Measurements from ENCODE around the gene TM4SF4. TPM values are rescaled to one million over a fixed set of nuclear protein-coding genes. Genes with fewer than 3 reads are reported as not detected.

Gene TM4SF4, protein sequence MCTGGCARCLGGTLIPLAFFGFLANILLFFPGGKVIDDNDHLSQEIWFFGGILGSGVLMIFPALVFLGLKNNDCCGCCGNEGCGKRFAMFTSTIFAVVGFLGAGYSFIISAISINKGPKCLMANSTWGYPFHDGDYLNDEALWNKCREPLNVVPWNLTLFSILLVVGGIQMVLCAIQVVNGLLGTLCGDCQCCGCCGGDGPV
- total RNA-seq (not detected), polyA plus RNA-seq (10 to 100 TPM in 1 of 2 donors, under 1 TPM in 1; 0.20 to 83.4 TPM)
- long read RNA-seq, donor 1: 0 reads
- long read RNA-seq, donor 2: 0 reads

DNA sequence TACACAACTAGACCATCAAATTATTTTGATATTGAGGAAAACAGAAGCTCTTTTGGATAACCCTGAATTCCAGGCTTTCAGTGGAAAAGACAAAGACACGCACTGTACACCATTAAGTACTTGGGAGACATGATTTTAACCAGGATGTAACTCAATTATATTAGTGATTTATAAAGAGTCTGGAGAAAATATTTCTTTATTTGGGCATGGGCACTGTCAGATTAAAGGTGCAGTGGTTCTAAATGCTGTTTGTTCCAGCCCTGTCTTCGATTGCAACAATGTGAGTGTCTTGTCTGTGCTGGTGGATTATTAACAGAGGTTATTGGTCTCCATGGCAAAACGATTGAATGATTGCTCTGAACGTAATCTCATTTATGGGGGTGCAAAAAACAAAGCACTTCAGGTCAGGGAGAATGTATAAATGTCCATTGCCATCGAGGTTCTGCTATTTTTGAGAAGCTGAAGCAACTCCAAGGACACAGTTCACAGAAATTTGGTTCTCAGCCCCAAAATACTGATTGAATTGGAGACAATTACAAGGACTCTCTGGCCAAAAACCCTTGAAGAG, at the start of gene TM4SF4:
Gene TM4SF4, plus strand, starts transcription at position 448 of the 568 bp plus-strand sequence. CDS start 181 bp downstream, outside the sequence.
- no peaks in the 10 kb centered on the region for H3K9me3 ChIP-seq (ENCODE audit: control insufficient read depth, low read length)
- peaks cover 3 to 11% of the 10 kb centered on the region in 2 donors for H3K4me1 ChIP-seq (ENCODE audit: control insufficient read depth in 1 of 2, insufficient read depth in 2 of 2, low read length in 2 of 2)
- H3K27ac ChIP-seq (ENCODE audit: low read depth in 1 of 2, low read length in 2 of 2): peak within 1 kb of the TSS; percentile 18 to 92
- no peaks in the 10 kb centered on the region for H3K27me3 ChIP-seq (ENCODE audit: control insufficient read depth in 1 of 2, insufficient read depth in 2 of 2, low read length in 1 of 2)
- intact Hi-C loops (cut with DNase I): loop anchor here in 1 of 2 donors (10.0 kb wide), 1 partner anchor 350 kb away; the partner anchor contains the start of gene HPS3
- DNase-seq (no peak), ATAC-seq (ENCODE audit: low FRiP score) (no peak)
- WGBS, 2 donors: 84 to 92% methylated on average over 5 of the region's 5 CpGs
- no peaks in the 10 kb centered on the region for H3K36me3 ChIP-seq (ENCODE audit: control insufficient read depth in 1 of 2, insufficient read depth in 2 of 2, low read length in 1 of 2)
- no peak within 1 kb of the TSS for H3K4me3 ChIP-seq (ENCODE audit: low read length in 2 of 2)

DNA sequence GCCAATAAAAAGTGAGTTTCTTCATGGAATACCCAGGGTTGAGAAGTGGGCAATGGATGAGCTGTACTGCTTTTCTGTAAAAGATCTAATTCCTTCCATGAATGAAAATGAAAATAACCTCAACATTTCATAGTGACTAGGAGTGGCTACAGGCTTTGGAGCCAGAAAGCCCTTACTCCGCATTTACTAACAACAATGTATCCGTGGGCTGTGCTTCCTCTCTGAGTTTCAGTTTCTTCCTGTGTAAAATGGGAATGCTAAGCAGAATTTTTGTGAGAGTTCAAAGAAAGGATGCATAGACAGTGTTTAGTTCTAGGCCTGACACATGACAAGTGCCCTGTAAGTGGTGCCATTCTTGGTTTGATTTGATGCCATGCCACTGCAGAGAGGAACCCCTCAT, 49.6 kb upstream of the TM4SF4 start:
- no peaks in the 10 kb centered on the region for H3K36me3 ChIP-seq (ENCODE audit: control insufficient read depth in 1 of 2, insufficient read depth in 2 of 2, low read length in 1 of 2)
- ATAC-seq (ENCODE audit: low FRiP score) (no peak), DNase-seq (no peak)
- no peaks in the 10 kb centered on the region for H3K9me3 ChIP-seq (ENCODE audit: control insufficient read depth, low read length)
- no peak overlapping the region for H3K27ac ChIP-seq (ENCODE audit: low read depth in 1 of 2, low read length in 2 of 2)
- 57 to 71% methylated on average over 2 of the region's 2 CpGs for WGBS, 2 donors
- H3K27me3 ChIP-seq (ENCODE audit: control insufficient read depth in 1 of 2, insufficient read depth in 2 of 2, low read length in 1 of 2): no peaks in the 10 kb centered on the region
- intact Hi-C loops (cut with DNase I): no loop called here
- no peak overlapping the region for H3K4me3 ChIP-seq (ENCODE audit: low read length in 2 of 2)
- H3K4me1 ChIP-seq (ENCODE audit: control insufficient read depth in 1 of 2, insufficient read depth in 2 of 2, low read length in 2 of 2): no peaks in the 10 kb centered on the region

DNA sequence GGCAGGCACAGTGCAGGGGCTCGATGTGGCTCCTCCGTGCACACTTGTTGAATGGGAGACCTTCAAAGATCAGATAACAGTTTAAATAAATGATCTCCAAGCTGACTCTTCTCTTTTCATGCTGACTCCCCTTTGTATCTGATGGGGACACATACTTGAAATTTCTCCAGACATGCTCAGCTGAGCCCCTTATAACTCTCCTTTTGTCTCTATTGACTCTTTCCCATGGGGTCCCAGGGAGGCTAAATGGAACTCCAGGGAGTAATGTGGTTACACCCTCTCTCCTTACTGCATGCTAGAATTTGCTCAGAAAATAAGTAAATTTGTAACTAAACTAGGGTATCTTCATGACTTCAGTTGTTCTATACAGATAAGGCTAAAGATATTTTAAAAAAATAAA, 48.2 kb upstream of the TM4SF4 start:
- Histone ChIP-seq H3K36me3 (ENCODE audit: control insufficient read depth in 1 of 2, insufficient read depth in 2 of 2, low read length in 1 of 2) (no peaks in the 10 kb centered on the region), H3K9me3 (ENCODE audit: control insufficient read depth, low read length) (no peaks in the 10 kb centered on the region), H3K27me3 (ENCODE audit: control insufficient read depth in 1 of 2, insufficient read depth in 2 of 2, low read length in 1 of 2) (no peaks in the 10 kb centered on the region), H3K4me1 (ENCODE audit: control insufficient read depth in 1 of 2, insufficient read depth in 2 of 2, low read length in 2 of 2) (no peaks in the 10 kb centered on the region), H3K4me3 (ENCODE audit: low read length in 2 of 2) (no peak overlapping the region), H3K27ac (ENCODE audit: low read depth in 1 of 2, low read length in 2 of 2) (no peak overlapping the region)
- ATAC-seq (ENCODE audit: low FRiP score) (no peak), DNase-seq (no peak)
- 27 to 36% methylated on average over 2 of the region's 2 CpGs for WGBS, 2 donors
- intact Hi-C loops (cut with DNase I): no loop called here

DNA sequence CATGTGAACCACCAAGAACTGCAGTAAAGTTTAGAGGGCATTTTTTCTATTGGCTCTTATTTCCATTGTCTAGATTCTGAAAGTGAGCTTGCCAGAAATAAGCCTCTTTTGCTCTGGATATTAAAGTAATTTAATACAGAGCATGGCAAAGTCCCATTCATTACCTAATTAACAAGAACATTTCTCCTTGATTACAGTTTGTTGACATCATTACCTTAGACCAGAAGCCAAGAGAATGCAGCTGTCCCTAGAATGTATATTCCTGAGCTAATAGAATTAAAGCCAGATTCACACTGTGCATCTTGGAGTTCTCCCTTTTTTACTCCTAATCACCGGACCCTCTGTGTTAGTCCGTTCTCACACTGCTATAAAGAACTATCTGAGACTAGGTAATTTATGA, 46.4 kb upstream of the TM4SF4 start:
- ATAC-seq (ENCODE audit: low FRiP score) (no peak), DNase-seq (no peak)
- intact Hi-C loops (cut with DNase I): no loop called here
- H3K27me3 ChIP-seq (ENCODE audit: control insufficient read depth in 1 of 2, insufficient read depth in 2 of 2, low read length in 1 of 2): no peaks in the 10 kb centered on the region
- no peak overlapping the region for H3K27ac ChIP-seq (ENCODE audit: low read depth in 1 of 2, low read length in 2 of 2)
- no peak overlapping the region for H3K4me3 ChIP-seq (ENCODE audit: low read length in 2 of 2)
- no peaks in the 10 kb centered on the region for H3K4me1 ChIP-seq (ENCODE audit: control insufficient read depth in 1 of 2, insufficient read depth in 2 of 2, low read length in 2 of 2)
- no peaks in the 10 kb centered on the region for H3K36me3 ChIP-seq (ENCODE audit: control insufficient read depth in 1 of 2, insufficient read depth in 2 of 2, low read length in 1 of 2)
- WGBS, 2 donors: 91 to 95% methylated on average over 2 of the region's 2 CpGs
- H3K9me3 ChIP-seq (ENCODE audit: control insufficient read depth, low read length): no peaks in the 10 kb centered on the region

DNA sequence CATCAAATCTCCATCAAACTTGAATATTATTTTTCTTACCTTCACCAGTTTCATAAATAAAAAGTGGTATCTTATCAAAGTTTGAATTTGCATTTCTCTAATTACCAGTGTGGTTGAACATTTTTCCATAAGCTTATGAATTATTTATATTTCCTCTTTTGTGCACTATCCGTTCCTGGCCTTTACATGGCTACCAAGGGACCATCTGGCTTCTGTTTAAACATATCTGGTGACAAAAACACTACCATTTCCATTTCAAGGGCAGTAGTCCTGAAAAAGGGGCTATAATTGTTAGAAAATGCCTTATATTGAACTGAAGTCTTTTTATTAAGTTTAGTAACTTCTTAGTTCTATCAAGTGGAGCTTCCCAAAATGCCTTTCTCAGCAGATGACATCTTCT, 44.3 kb upstream of the TM4SF4 start:
- no peak overlapping the region for H3K27ac ChIP-seq (ENCODE audit: low read depth in 1 of 2, low read length in 2 of 2)
- no peak for DNase-seq
- ATAC-seq (ENCODE audit: low FRiP score): no peak
- intact Hi-C loops (cut with DNase I): no loop called here
- no peaks in the 10 kb centered on the region for H3K27me3 ChIP-seq (ENCODE audit: control insufficient read depth in 1 of 2, insufficient read depth in 2 of 2, low read length in 1 of 2)
- H3K9me3 ChIP-seq (ENCODE audit: control insufficient read depth, low read length): no peaks in the 10 kb centered on the region
- H3K36me3 ChIP-seq (ENCODE audit: control insufficient read depth in 1 of 2, insufficient read depth in 2 of 2, low read length in 1 of 2): no peaks in the 10 kb centered on the region
- 85 to 91% methylated on average over 1 of the region's 1 CpG for WGBS, 2 donors
- H3K4me3 ChIP-seq (ENCODE audit: low read length in 2 of 2): no peak overlapping the region
- H3K4me1 ChIP-seq (ENCODE audit: control insufficient read depth in 1 of 2, insufficient read depth in 2 of 2, low read length in 2 of 2): no peaks in the 10 kb centered on the region

DNA sequence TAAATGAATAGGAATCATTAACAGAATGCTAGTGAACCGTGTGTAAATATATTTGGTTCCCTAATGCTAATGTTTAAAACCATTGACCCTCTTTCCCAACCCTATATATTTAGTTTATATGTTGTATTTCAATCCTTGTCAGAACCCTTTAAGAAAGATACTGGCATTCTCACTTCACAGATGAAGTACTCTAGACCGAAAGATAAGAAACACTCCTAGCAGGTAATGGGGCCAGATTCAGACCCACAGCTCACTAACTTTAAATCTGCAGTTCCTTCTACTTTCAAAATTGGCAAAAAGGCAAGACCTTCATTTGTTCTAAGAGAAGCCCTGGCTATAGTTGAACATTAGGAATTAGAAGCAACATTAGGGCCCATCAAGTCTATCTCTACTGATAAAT, 42.3 kb upstream of the TM4SF4 start:
- H3K27ac ChIP-seq (ENCODE audit: low read depth in 1 of 2, low read length in 2 of 2): no peak overlapping the region
- intact Hi-C loops (cut with DNase I): no loop called here
- no peak for DNase-seq

DNA sequence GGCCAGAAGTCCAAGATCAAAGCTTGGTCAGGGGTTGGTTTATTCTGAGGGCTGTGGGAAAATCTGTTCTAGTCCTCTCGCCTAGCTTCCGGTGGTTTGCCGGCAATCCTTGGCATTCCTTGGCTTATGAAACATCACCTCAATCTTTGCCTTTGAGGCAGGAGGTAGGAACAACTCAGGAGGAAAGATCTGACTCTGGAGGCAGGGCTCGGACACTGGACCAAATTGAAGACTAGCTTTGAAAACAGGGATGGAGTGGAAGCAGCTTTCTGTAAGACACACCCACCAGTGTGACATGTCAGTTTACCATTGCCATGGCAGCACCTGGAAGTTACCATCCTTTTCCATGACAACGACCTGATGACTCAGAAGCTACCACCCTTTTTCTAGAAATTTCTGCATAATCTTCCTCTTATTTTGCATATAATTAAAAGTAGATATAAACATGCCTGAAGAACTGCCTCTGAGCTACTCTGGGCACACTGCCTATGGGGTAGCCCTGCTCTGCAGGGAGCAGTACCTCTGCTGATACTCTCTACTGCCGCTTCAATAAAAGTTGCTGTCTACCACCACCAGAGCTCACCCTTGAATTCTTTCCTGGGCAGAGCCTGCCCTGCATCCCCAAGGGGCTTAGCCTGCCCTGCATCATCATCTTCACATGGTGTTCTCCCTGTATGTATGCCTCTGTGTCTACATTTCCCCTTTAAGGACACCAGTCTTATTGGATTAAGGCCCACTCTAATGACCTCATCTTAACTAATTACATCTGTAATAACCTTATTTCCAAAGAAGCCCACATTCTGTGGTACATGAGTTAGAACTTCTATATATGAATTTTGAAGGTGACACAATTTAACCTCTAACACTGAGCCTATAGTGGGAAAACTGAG, 38.3 kb upstream of the TM4SF4 start:
- intact Hi-C loops (cut with DNase I): no loop called here
- DNase-seq: no peak
- Histone ChIP-seq H3K4me3 (ENCODE audit: low read length in 2 of 2) (no peak overlapping the region), H3K27ac (ENCODE audit: low read depth in 1 of 2, low read length in 2 of 2) (no peak overlapping the region), H3K9me3 (ENCODE audit: control insufficient read depth, low read length) (no peaks in the 10 kb centered on the region), H3K36me3 (ENCODE audit: control insufficient read depth in 1 of 2, insufficient read depth in 2 of 2, low read length in 1 of 2) (no peaks in the 10 kb centered on the region), H3K4me1 (ENCODE audit: control insufficient read depth in 1 of 2, insufficient read depth in 2 of 2, low read length in 2 of 2) (no peaks in the 10 kb centered on the region), H3K27me3 (ENCODE audit: control insufficient read depth in 1 of 2, insufficient read depth in 2 of 2, low read length in 1 of 2) (no peaks in the 10 kb centered on the region)
- WGBS, 2 donors: 91 to 92% methylated on average over 6 of the region's 6 CpGs
- ATAC-seq (ENCODE audit: low FRiP score): no peak

More for the DNA sequence above, 42.3 kb upstream of the TM4SF4 start:
- Histone ChIP-seq H3K36me3 (ENCODE audit: control insufficient read depth in 1 of 2, insufficient read depth in 2 of 2, low read length in 1 of 2) (no peaks in the 10 kb centered on the region), H3K4me3 (ENCODE audit: low read length in 2 of 2) (no peak overlapping the region), H3K27me3 (ENCODE audit: control insufficient read depth in 1 of 2, insufficient read depth in 2 of 2, low read length in 1 of 2) (no peaks in the 10 kb centered on the region), H3K9me3 (ENCODE audit: control insufficient read depth, low read length) (no peaks in the 10 kb centered on the region), H3K4me1 (ENCODE audit: control insufficient read depth in 1 of 2, insufficient read depth in 2 of 2, low read length in 2 of 2) (no peaks in the 10 kb centered on the region)
- WGBS, 2 donors: 96 to 97% methylated on average over 2 of the region's 2 CpGs
- ATAC-seq (ENCODE audit: low FRiP score): no peak

DNA sequence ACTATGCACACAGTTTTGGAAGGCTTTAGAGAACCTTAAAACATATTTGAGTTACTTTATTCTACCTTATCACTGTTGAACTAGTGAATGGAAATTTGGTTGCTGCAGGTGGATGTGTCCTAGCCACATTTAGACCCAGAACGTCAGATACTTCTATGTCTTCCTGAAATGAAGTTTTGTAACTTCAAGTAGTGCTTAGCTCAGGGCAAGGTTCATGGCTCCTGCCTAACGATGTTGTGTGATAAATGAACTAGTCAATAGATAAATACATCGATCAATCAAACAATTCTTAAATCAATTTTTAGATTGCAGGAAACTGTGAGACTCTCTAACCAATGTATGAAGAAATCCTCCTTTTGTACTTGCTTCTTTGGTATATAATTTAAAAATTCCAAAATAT, 37.2 kb upstream of the TM4SF4 start:
- ATAC-seq (ENCODE audit: low FRiP score) (no peak), DNase-seq (no peak)
- Histone ChIP-seq H3K36me3 (ENCODE audit: control insufficient read depth in 1 of 2, insufficient read depth in 2 of 2, low read length in 1 of 2) (no peaks in the 10 kb centered on the region), H3K9me3 (ENCODE audit: control insufficient read depth, low read length) (no peaks in the 10 kb centered on the region), H3K4me1 (ENCODE audit: control insufficient read depth in 1 of 2, insufficient read depth in 2 of 2, low read length in 2 of 2) (no peaks in the 10 kb centered on the region), H3K4me3 (ENCODE audit: low read length in 2 of 2) (no peak overlapping the region), H3K27me3 (ENCODE audit: control insufficient read depth in 1 of 2, insufficient read depth in 2 of 2, low read length in 1 of 2) (no peaks in the 10 kb centered on the region), H3K27ac (ENCODE audit: low read depth in 1 of 2, low read length in 2 of 2) (no peak overlapping the region)
- 94% methylated on average over 3 of the region's 3 CpGs for WGBS, 2 donors
- intact Hi-C loops (cut with DNase I): no loop called here
